Measurements from ENCODE around the gene ADAMTS17.

Gene ADAMTS17

DNA sequence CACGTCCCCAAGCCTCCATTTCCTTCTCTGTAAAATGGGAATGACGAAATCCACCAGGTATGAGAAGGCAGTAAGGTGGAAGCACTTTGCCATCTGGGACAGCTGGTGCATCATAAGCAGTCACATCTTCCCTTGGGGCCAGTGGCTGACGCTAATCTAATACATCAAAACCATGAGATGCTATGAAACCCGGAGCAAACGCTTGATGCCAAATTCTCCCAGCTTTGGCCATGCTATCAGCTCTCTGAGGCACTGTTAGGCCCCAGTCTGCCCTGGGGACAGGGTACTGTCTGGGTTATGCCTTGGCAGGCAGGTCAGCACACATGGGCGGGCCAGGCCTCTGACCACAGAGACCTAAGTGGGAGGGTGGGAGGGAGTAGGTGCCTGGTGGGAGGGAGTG is 66.1 kb downstream of the ADAMTS17 start:
- no peak for DNase-seq

DNA sequence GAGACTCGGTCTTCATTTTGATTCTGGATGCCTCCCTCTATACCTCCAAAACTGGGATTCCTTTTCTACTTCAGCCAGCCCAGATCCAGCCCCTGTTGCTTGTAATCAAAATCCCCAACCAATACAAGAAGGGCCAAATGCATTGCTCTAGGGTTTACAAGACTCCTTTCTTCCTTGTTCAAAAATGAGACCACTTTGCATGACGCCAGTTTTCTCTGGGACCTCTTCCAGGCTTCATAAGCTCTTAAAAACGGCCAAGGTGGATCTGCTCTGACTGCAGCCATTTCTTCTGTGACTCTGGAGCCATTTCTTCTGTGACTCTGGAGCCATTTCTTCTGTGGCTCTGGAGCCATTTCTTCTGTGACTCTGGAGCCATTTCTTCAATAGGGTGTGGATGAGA is 71.9 kb downstream of the ADAMTS17 start:
- no peak for DNase-seq

DNA sequence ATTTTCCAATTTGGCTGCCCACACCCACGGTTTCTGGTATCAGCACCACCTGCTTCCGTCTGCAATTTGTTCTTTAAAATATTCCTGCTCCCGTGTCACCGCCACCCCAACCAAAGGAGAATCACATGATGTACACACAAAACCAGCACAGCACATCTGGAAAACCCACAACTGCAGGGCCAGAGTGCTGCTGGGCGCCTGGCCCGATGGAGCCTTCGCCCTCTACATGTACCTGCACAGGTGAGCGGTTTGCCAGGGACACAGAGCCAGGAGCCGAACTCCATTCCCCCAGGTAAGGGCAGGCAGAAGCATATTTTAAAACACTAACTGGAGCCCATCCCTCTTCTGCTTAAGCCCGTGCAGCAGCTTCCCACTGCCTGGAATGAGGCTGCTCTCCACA is 75.6 kb downstream of the ADAMTS17 start:
- DNase-seq = no peak

DNA sequence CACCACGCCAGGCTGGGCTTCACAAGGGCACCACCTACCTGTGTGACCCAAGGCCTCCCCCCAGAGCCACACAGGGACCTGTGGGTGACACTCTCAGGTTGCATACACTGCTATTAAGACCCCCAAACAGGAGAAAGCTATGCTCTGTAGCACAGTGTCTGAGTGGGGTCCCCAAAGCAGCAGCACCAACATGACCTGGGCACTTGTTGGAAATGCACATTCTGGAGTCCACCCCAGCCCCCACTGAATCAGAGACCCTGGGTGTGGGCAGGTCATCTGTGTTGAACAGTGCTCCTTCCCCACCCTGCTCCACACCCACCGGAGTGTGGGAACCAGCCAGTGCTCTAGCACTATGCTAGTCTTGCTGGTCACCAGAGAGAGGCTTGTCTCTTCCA is 76.1 kb downstream of the ADAMTS17 start:
- DNase-seq = no peak

DNA sequence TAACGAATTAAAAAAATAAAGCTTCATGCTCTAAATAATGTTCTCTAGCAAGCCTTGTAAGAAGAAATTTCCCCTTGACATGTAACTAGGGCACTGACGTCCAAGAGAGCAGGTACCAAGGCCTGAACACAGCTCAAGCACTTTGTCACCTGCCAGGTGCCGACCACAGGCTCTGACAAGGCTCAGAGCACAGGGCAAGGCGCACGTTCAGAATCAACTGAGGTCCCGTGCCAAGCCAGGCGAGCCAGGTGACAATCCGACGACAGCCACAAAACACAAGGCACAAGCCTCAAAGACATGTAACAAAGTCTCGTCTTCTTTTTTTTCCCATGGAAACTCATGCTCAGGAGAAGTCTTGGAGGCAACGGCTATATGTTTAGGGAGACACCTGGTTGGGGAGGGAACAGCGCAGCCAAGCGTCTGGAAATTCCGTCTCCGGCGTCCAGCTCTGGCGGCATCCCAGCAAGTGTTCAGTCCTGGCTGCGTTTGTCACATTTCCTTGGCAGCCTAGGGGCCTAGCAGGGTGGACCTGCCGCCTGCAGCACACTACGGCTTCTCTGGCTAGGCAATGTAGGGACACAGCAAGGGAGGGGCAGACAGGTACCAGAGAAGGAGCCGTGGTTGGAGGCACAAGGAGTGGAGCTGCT is 76.7 kb downstream of the ADAMTS17 start:
- no peak for DNase-seq

DNA sequence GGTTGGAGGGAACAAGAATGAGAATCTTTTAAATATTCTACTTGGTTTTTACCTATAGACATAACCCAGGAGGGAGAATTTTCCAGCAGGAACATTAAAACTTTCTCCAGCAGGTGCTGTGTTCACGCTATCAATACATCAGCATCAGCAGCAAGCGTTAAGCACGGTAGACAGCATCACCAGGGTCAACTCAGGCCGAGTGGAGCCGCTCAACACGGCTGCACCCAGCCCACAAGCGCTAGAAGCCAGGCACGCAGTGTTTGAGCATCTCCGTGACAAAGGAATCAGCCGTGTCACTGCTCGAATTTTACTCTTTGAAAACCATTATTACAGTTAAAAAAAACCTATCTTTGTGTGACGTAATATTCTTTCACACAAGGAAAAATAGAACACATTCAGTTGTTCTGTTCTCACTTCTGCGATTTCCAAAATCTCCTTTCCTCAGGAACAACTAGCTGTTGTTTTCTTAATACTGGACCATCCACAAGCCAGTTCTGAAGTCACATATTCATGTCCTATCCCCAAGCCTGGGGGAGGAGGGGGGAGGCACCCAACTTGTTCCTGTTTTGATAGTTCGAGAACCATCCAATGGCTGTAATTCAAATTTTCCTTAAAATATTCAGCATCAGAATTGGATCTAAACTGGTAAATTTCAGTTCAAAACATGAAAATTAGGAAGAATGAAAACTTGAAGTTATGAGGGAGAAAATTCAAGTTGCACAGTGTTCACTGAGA is 77.9 kb downstream of the ADAMTS17 start:
- no peak for DNase-seq

DNA sequence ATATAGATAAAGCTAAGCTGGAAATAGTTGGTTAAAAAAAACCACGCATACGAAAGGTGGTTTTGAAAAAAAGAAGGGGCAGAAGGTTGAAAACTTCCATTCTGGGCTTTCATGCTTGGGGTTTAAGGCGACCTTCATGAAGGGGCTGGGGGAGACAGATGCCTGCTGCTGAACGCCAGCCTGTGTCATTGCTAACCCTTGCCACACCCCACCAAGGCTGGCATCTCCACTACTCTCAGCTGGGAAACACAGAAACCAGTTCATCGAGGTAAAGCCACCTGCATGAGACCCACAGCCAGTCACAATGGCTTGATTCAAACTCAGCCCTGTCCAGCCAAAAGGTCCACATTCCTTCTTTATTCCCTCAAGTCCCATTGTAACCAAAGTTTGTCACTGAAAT is 78.7 kb downstream of the ADAMTS17 start:
- no peak for DNase-seq

DNA sequence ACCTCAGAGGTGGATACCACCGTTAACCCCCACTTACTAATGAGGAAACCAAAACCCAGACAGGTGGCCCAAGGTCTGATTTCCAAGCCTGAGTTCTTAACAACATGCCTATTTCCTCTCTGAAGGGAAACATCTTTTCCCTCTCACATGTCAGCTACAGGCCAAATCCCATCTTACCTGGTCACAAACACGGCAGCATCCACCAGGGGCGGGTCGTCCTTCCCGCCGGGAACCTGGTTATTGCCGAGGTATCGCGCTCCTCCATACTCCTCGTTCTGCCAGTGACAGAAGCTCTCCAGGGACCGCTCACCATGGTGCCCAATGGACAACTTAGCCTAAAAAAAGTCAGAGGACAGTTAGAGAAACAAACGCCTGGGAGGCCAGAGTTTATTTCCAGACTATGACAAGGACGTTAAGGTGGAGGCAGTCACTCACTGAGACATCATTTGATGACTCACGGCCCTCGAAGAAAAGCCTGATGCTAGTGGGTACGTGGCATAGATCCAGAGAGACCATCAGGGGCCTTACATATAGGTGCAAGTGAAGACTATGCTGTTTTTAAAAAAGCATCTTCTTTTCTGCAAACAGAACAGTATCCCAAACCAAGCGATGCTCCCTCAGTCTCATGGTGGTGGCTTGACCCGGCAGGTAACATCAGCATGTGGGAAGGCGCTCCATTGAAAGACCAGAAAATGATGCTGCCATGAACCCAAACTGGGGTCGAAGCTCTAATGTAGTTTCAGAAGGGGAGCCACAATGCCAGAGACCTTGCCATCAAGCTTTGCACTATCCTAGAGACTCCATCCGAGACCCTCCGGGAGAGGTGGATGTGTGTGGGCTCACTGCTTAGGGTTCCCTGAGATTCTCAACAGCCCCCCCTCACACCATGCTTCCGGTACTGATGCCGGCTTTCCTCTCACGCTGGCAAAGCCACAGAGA is 80.2 kb downstream of the ADAMTS17 start:
- no peak for DNase-seq

DNA sequence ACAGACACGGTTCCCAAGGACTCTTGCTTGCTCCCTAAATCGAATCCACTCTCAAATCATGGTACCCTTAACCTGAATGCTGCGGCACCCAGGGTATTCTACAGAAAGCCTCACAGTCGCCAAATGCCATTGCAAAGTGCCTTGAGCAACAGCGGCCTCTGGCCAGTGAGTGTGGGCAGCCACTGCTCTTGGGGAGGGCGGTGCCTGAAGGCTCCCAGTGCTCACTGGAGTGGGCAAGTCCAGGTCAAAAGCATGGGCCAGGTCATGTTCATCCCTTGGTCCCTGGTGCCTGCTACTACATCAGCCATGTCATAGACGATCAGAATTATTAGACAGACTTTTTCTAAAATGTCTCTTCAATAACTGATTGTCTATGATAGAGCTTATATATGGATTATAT is 82.5 kb downstream of the ADAMTS17 start:
- no peak for DNase-seq

DNA sequence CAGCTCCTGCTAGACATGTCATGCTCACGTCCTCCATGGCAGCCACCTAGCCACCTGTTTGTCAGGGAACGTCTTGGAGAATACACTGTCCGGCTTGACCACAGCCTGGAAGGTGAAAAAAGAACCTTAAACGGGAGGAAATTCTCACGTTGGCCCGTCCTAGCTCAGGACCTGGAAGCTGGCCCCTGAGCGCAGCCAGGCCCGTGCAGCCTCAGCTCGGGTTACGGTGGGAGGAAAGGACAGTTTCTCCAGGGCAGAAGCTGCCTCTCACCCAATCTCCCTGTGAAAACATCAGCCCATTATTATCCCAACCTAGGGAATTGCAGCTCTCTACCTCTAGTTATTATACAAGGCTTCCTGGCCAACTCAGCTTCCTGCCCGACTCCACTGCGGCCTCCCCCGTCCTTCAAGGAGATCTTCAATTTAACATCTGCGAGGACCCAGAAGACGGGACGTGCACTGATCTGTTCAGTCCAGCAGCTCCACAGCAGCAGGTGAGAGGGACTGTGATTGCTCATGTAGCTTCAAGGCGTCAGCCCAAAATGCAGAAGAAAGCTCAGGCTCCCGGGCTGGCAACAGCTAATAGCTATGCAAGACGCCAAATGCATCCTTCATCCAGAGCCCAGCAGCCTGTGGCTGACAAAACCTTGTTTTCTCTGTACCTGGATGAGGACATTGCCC is 84.7 kb downstream of the ADAMTS17 start:
- no peak for DNase-seq

DNA sequence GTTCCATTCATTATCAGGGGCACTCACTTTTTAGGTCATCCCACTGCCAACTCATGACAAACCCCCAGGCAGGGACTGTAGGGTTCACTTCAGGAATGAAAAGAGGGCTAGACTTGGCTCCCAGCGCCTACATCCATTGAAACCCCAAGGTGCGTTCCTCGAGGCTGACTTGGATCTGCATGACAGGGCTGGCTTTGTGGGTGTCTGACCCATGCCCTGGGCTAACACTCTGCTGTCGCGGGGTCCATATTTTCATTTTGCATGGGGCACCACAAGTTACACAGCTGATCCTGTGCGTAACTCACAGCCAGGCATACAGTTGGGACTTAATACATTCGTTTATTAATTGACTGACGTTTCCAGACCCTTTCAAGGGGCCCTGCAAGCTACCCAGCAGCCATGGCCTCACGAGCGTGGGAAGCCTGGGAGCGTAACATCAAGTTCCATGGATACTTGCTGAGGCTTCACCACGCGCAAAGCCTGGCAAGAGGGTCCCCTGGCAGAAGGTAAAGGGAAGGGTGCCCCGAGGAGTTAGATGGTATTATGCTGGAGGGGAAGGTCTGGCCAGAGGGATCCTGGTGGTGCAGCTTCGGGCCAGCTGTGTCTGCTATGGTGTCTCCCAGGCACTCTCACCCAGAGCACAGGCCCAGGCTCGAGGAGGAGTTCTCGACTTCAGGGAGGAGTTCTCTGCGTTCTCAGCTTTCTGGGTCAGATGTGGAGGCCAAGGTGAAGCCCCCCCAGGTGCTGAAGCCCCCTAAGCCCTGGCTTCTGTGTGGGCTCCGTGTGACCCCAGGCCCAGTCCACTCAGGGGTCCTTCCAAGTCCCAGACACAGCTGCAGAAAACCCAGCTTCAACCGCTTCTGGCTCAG is 85.4 kb downstream of the ADAMTS17 start:
- DNase-seq = no peak

DNA sequence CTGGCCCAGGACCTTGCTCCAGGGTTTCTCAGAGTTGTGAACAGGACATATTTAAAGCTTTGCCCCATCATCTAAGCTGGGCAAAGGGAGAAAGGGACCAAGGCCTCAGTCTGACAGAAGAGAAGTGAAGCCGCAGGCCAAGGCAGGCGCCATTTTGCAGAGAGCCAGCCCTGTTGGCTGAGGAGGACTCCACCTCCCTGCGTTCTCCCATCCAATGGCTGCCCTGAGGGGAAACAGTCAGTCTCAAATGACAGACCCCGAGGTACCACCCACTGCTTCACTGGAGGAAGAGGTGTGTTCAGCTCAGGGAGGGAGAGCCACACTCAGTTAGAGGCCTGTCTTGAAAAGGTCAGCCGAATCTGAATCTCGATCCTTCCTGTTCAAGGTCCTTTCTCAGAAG is 86.1 kb downstream of the ADAMTS17 start:
- no peak for DNase-seq

DNA sequence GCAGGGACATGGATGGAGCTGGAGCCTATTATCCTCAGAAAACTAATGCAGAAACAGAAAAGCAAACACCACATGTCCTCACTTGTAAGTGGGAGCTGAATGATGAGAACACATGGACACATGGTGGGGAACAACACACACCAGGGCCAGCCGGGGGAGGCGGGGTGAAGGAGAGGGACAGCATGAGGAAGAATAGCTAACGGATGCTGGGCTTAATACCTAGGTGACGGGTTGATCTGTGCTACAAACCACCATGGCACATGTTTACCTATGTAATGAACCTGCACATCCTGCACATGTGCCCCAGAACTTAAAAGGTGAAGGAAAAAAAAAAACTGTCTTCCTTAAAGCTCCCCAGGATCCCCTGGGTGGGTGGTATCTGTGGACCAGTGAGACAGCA is 87.1 kb downstream of the ADAMTS17 start:
- no peak for DNase-seq

DNA sequence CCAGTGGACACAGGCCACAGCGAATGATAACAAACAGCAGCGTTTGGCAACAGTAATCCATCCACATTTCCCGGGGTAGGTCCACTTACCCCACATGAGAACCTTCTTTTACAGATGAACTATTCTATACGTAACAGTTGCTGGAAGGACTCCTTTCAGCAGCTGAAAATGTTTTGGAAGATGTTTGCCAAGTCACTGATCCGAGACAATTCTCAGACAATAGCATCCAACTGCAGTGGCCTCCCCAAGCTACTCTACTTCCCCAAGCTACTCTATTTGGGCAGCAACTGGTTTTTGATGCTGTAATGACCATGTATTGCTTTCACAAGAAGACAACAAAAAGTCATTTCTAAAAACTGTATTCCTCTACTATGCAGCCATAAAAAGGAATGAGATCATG is 87.5 kb downstream of the ADAMTS17 start:
- DNase-seq = no peak

DNA sequence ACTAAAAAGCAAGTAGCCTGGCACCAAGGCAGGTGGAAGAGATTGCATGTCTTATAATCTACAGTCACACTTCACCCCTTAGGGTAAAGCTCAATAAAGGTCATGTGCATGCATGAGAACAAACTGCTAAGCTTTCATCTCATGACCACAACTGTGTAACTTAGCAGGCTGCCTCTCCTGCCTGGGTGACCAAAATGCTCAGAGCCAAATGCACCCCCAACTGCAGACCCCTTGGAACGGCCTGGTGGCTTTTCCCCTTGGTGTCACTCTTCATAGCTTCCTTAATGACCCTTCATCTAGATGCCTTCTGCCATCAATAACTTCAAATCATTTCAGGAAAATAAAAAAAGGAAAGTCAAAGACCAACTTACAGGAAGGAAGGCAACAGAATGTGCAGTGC is 88.1 kb downstream of the ADAMTS17 start:
- no peak for DNase-seq

DNA sequence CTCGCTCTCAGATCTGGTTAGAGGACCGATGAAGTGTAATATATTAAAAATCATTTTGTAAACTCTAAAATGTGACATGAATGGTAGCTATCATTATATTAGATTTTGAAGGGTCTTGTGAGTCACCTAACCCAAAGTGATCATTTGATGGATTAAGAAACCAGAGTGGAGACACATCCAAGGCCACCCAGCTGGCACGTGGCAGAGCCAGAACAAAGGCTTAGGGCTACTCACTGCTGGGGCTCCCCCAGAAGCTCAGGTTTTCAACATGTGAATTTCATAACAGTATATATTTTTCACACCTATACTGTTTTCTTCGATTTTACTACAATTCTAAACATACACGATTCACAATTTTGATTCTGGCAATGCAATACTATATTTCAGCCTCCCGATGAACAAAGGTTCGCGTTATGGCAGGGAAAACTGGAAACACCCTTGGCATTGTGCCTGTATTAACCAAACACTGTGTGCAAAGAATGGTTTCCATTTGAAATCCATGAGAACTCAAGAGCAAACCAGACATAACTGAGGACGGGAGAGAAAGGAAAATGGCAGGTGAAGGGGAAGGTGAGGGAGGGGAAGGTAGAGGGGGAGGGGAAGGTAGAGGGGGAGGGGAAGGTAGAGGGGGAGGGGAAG is 88.9 kb downstream of the ADAMTS17 start:
- DNase-seq = no peak

DNA sequence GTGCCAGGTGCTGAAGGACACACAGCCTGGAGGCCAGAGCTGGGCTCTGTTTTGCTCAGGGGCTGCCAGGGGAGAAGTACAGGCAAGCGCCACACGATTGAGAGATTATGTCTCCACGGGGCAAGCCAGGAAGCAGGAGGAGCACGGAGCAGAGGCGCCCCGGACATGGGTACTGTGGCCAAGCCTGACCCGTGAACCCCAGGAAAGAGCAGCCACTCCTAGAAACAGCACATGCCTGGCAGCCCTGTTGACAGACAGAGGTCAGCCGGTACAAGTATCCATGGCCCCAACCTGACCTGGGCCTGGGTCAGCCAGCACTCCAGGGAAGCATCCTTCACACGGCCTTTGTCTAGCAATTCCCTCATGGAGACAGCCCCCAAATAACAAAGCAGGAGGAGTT is 89.4 kb downstream of the ADAMTS17 start:
- DNase-seq = no peak

DNA sequence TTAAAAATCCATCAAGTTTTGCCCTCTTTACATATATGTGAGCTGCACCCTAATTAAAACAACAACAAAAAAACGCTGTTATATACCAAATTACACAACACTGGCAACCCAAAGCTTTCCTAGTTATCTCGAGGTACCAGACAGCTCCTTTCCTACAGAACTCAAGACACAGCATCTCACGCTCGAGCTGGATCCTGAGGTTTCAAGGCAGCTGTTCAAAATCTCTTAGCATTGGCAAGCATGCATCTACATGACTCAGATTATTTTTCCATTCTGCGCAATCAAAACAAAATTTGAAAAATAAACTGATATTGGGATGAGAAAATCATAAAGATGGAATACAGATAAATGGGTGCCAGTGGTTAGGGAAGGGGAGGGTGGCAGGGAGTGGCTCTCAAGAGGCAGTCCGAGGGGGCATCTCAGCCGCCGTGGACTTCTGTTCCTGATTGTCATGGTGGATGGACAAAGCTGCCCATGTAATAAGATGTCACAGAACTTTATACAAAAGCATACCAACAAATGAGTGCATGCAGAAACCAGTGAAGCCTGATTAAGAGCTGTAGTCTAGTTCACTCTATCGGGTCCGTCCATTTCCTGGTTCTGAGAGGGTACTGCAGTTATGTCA is 91.5 kb downstream of the ADAMTS17 start:
- DNase-seq = no peak

DNA sequence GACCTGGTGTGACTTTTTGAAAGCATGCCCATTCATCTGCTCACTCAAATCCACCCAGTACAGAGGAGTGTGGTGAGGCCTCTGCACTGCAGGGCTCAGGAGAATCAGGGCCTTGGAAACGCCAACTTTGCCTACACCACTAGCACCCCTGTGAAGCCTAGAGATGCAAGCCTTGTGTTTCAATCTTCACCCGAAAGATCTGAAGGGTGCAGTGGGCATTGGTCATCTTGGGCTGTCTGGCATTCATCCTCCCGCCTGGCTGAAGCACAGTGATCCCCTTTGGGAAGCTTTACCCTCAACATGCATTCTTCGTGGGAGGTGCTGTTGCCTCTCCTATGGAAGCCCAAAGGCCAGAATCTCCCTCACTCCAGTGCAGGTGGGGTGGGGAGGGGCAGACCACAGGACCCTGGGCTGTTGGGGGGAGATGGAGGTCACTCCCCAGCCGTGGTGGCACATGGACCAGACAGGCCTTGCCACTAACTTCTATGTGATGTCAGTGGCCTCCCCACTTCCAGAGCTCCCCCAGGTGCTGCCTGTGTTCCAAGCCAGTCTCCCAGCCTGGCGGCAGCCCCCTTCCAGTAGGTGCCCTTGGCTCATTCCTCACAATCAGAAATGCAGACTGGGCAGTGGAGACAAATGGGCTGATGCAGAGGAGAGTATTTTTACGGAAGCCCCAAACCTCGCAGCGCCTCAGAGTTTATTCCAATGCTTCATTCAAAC is 92.5 kb downstream of the ADAMTS17 start:
- no peak for DNase-seq

DNA sequence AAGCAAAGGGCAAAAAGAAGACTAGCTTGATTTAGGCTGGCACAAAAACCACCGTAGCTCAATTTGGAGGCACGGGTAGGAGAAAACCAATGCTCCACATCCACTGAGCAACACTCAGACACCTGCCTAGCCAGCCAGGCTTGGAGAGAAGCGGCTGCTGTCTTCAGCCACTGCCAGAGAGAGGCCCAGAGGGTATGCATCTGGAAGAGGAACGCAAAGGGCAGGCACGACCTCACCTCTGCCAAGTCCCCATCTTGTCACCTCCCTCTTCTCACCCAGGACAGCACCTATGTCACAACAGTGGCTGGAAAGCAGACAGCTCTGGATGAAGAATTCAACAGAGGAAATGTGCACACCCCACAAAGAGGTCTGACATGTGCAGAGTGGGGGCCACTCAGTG is 93.5 kb downstream of the ADAMTS17 start:
- DNase-seq = no peak

Data from CD4-positive, alpha-beta T cell treated with Interferon gamma for 1 hour (primary cell).